HUES6 (cell line): ENCODE results near the gene ASMTL.

Source experiments
- H3K27ac ChIP-seq: 2 replicates; pipeline ENCODE4 v1.7.0; 2013; ENCODE audit warnings: low read depth, mild to moderate bottlenecking, low read length, inconsistent platforms
- H3K27me3 ChIP-seq: 2 replicates; pipeline ENCODE4 v1.6.1; 2013; ENCODE audit warnings: low read length; ENCODE audit not compliant: control insufficient read depth, insufficient read depth
- H3K36me3 ChIP-seq: 2 replicates; pipeline ENCODE4 v1.6.1; 2013; ENCODE audit warnings: low read length; ENCODE audit not compliant: control insufficient read depth, insufficient read depth
- H3K4me1 ChIP-seq: 2 replicates; pipeline ENCODE4 v1.6.1; 2013; ENCODE audit warnings: low read length; ENCODE audit not compliant: control insufficient read depth, insufficient read depth
- H3K4me3 ChIP-seq: 2 replicates; pipeline ENCODE4 v1.5.1; 2013; ENCODE audit warnings: low read depth, low read length
- H3K9ac ChIP-seq: one replicate; pipeline ENCODE4 v1.6.1; 2013; ENCODE audit warnings: mild to moderate bottlenecking, low read length
- H3K9me3 ChIP-seq: 2 replicates; pipeline ENCODE4 v1.6.1; 2013; ENCODE audit warnings: low read depth, low read length; ENCODE audit not compliant: control insufficient read depth, insufficient read depth

ASMTL gene

DNA sequence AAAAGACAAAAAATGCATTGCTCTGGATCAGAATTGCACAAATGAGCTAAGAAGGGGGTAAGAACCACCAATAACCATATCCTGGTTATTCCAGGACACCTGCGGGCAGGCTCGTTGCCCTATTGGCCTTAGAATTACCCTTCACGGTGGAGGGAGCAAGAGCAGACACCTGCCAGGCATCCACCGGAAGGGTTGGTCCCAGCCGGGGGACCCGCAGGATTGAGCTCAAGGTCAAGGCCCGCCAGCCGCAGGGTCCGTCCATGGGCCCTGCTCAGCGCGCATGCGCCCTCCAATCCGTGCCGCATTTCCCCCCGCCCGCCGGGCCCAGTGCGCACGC lies 61.4 kb downstream of the ASMTL start:
- Histone ChIP-seq H3K27me3 (no peaks in the 10 kb centered on the region), H3K9ac (peak overlapping the region; percentile 100), H3K4me3 (peak overlapping the region; percentile 99), H3K9me3 (no peaks in the 10 kb centered on the region), H3K4me1 (peaks cover 11% of the 10 kb centered on the region), H3K36me3 (peaks cover 66% of the 10 kb centered on the region), H3K27ac (peak overlapping the region; percentile 99)

DNA sequence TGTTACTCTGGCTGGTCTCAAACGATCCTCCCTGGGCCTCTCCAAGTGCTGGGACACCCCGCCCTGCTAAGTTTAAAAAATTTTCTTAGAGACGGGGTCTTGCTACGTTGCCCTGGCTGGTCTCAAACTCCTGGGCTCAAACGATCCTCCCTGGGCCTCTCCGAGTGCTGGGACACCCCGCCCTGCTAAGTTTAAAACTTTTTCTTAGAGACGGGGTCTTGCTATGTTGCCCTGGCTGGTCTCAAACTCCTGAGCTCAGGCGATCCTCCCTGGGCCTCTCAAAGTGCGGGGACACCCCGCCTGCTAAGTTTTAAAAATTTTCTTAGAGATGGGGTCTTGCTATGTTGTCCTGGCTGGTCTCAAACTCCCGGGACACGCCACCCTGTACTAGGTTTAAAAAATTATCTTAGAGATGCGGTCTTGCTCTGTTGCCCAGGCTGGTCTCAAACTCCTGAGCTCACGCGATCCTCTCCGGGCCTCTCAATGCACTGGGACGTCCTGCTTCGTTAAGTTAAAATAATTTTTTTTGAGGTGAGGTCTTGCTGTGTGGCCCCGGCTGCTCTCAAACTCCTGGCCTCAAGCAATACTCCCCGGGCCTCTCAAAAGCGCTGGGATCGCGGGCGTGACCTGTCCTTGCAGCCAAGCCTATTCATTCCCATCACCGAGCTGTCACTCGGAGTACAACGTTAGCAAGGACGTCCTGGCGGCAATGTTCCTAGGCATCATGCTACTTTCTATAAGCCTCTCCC lies 61.9 kb downstream of the ASMTL start:
- Histone ChIP-seq H3K36me3 (peaks cover 66% of the 10 kb centered on the region), H3K9me3 (no peaks in the 10 kb centered on the region), H3K27ac (peak overlapping the region; percentile 99), H3K4me1 (peaks cover 11% of the 10 kb centered on the region), H3K4me3 (peak overlapping the region; percentile 99), H3K27me3 (no peaks in the 10 kb centered on the region), H3K9ac (peak overlapping the region; percentile 100)

DNA sequence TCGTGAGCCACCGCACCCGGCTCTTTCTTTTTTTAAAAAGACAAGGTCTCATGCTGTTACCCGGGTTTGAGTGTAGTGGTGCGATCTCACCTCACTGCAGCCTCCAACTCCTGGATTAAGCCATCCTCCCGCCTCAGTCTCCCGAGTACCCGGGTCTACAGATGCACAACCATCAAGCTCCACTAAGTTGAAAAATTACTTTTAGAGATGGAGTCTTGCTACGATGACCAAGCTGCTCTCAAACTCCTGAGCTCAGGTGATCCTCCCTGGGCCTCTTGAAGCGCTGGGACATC lies 62.8 kb downstream of the ASMTL start:
- H3K4me1 ChIP-seq = peaks cover 11% of the 10 kb centered on the region
- no peak overlapping the region for H3K27ac ChIP-seq
- H3K4me3 ChIP-seq = no peak overlapping the region; the same call in 1 of the 2 replicates
- peaks cover 67% of the 10 kb centered on the region for H3K36me3 ChIP-seq
- H3K9ac ChIP-seq = no peak overlapping the region
- no peaks in the 10 kb centered on the region for H3K27me3 ChIP-seq
- no peaks in the 10 kb centered on the region for H3K9me3 ChIP-seq

DNA sequence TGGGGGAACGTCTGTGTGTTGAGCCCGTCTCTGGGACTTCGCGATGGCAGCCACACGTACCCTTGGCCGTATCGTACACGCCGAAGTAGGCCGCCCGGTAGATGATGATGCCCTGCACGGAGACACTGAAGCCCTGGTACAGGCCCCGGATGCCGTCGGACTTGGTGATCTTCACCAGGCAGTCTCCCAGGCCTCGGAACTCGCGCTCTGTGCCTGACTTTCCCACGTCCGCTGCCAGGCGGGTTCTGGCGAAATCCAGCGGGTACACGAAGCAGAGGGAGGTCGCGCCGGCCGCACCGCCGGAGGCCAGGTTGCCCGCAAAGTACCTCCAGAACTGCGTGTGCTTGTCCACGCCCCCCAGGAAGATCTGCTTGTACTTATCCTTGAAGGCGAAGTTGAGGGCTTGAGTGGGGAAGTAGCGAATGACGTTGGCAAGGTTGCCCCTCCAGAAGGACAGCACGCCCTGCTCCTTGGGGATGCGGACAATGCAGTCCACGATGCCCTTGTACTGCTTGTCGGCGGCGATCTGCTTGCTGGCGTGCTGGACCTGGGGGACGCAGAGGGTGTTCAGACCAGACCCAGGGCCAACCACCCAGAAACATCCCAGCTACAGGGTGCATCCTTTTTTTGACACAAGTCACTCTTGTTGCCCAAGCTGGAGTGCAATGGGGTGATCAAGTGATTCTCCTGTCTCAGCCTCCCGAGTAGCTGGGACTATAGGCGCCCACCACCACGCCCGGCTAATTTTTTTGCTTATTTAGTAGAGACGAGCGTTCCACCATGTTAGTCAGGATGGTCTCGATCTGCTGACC lies 63.3 kb downstream of the ASMTL start:
- H3K9ac ChIP-seq = peak overlapping the region; percentile 48
- H3K4me3 ChIP-seq = no peak overlapping the region
- peaks cover 72% of the 10 kb centered on the region for H3K36me3 ChIP-seq
- no peak overlapping the region for H3K27ac ChIP-seq
- no peaks in the 10 kb centered on the region for H3K9me3 ChIP-seq
- peaks cover 8% of the 10 kb centered on the region; the same call in 1 of the 2 replicates for H3K4me1 ChIP-seq
- H3K27me3 ChIP-seq = no peaks in the 10 kb centered on the region

DNA sequence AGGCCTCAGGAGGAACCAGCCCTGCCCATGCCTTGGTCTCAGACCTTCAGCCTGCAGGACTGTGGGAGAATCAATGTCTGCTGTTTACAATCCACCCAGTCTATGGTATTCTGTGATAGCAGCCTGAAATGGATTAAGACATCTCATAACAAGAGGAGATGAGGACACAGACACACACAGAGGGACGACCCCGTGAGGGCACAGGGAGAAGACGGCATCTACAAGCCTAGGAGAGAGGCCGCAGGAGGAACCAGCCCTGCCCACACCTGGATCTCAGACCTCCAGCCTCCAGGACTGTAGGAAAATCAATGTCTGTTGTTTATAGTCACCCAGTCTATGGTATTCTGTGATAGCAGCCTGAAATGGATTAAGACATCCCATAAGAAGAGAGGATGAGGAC lies 64.1 kb downstream of the ASMTL start:
- no peak overlapping the region for H3K9ac ChIP-seq
- peaks cover 78% of the 10 kb centered on the region for H3K36me3 ChIP-seq
- no peaks in the 10 kb centered on the region for H3K27me3 ChIP-seq
- H3K27ac ChIP-seq = no peak overlapping the region
- H3K4me1 ChIP-seq = 0 out of 2 replicates have a peak, but pooled peaks cover 4% of the 10 kb centered on the region
- H3K4me3 ChIP-seq = no peak overlapping the region
- no peaks in the 10 kb centered on the region for H3K9me3 ChIP-seq

DNA sequence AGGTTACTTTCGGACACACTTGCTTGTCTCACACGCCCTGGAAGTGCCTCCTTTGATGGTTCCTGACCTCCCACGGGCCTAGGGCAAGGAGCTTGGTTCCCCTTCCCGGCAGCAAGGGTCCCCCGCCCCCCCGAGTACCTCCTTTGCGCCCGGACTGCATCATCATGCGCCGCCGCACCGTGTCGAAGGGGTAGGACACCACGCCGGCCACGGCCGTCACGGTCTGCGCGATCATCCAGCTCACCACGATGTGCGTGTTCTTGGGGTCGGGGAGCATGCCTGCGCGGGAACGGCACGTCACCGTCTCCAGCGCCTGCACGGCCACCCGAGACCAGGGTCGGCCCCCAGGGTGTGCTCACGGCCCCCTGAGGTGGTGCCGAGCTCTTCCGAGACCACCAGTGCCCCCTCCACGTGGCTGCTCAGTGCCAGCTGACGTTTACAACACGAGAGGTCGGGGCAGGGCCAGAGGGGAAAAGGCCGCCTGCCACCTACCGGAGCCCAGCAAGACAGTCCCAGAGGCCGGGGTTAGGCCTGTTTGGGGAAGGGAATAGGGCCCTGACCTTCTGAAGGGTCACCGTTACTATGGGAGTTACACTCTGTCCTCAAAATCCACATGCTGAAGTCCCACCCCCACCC lies 65.5 kb downstream of the ASMTL start:
- 0 out of 2 replicates have a peak, but pooled peaks cover 8% of the 10 kb centered on the region for H3K4me1 ChIP-seq
- H3K4me3 ChIP-seq = no peak overlapping the region
- peaks cover 87% of the 10 kb centered on the region for H3K36me3 ChIP-seq
- no peaks in the 10 kb centered on the region for H3K27me3 ChIP-seq
- no peak overlapping the region for H3K27ac ChIP-seq
- no peak overlapping the region for H3K9ac ChIP-seq
- no peaks in the 10 kb centered on the region for H3K9me3 ChIP-seq

DNA sequence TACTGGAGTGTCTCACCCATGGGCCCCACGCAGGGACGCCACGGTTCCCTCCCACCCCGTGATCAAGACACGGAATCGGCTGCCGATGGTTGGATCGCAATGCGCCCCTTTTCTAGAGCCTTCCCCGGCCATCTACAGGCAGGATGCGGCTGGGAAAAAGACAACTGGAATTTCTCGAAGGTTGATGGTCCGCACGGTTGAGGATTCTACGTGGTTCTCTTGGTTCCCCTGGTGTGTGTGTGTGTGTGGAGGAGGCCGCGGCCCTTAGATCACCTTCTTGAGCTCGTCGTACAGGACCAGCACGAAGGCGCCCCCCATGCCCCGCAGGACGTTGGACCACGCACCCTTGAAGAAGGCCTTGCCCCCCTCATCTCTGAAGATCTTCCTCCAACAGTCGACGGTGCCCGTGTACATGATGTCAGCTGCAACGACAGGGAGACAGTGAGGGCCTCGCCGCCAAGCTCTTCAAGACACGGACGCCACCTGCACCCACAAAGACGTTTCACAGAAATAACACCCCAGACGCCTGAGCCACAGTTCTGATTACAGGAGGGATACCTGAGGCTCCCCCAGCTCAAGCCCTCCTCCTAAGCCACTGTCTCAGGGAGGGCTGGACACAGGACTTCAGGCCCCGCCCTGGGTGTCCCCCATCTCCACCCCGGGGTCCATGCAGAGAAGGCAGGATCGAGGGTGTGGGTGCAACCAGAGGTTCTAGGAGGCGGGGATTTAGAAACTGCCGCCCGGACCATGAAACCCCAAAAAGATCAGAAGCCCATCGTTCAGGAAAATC lies 66.2 kb downstream of the ASMTL start:
- Histone ChIP-seq H3K9me3 (no peaks in the 10 kb centered on the region), H3K9ac (no peak overlapping the region), H3K27me3 (no peaks in the 10 kb centered on the region), H3K36me3 (peaks cover 88% of the 10 kb centered on the region), H3K27ac (no peak overlapping the region), H3K4me3 (no peak overlapping the region), H3K4me1 (0 out of 2 replicates have a peak, but pooled peaks cover 8% of the 10 kb centered on the region)

DNA sequence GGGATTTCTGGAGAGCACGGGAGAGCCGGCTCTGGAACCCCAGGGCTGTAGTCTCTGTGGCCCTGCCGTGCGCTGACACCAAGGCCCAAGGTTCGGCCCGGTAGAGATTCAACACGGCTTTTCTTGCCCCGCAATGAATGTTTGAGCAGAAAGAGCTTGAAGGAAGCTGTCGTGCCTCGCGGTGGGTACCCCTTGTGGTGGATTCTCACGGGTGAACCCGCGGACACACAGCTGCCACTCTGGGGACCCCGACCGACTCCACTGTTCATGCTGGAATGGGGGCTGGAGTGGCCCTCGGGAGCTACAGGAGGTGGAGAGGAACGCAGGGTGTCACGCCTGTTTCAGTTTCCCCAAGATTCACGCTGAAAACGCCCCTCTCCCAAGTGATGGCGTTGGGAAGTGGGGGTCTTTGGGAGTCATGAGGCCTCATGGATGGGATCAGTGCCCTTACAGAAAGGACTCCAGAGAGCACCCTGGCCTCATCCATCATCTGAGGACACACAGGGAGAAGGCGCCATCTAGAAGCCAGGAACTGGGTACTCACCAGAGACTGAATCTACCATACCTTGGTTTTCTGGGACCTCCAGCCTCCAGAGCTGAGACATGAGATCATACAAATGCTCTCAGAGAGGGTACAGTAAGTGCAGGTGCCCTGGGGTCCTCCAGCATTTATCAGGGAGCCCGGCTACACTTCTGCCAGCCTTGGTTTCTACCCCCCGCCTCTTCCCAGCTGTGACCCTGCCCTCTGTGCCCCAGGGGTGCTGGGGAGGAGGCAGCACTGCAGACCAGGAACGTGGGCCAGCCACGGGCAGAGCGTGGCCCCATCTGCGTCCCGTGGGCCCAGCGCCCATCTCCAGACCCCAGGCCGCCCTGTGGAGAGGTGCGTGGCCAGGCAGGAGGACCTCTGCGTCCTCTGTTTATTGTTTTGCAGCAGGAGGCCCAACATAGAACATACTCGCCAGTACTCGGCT lies 67.2 kb downstream of the ASMTL start:
- H3K27me3 ChIP-seq = no peaks in the 10 kb centered on the region
- no peak overlapping the region for H3K27ac ChIP-seq
- no peak overlapping the region for H3K9ac ChIP-seq
- H3K4me3 ChIP-seq = no peak overlapping the region
- H3K9me3 ChIP-seq = no peaks in the 10 kb centered on the region
- H3K4me1 ChIP-seq = 0 out of 2 replicates have a peak, but pooled peaks cover 5% of the 10 kb centered on the region
- peaks cover 79% of the 10 kb centered on the region for H3K36me3 ChIP-seq

DNA sequence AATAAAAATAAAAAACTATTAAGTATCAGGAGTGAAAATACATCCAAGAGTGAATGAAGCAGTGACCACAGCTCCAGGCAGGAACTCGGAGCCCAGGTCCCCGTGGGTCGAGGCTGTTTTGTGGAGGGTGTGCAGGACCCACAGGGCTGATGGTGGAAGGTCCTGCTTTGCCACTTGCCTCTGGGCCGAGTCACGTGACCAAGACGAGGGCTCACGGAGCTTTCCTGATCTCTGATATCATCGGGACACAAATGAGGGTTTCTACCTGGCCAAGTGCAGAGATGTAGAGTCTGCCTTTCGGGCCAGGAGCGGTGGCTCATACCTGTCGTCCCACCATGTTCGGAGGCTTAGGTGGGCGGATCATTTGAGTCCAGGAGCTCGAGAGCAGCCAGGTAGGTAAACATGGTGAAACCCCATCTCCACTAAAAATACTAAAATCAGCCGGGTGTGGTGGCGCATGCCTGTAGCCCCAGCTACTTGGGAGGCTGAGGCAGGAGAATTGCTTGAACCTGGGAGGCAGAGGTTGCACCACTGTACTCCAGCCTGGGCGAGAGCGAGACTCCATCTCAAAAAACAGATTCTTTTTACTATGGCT lies 68.0 kb downstream of the ASMTL start:
- H3K9me3 ChIP-seq = no peaks in the 10 kb centered on the region
- H3K36me3 ChIP-seq = peaks cover 71% of the 10 kb centered on the region

More for the DNA sequence above, 68.0 kb downstream of the ASMTL start:
- H3K4me3 ChIP-seq = no peak overlapping the region
- no peak overlapping the region for H3K9ac ChIP-seq
- H3K27me3 ChIP-seq = no peaks in the 10 kb centered on the region
- no peak overlapping the region for H3K27ac ChIP-seq
- 0 out of 2 replicates have a peak, but pooled peaks cover 4% of the 10 kb centered on the region for H3K4me1 ChIP-seq
